GM18870 (cell line): ENCODE results near the gene PEAK1.

ENCODE experiments used
- ATAC-seq: cut with Tn5 transposase; IDR thresholded peaks from one replicate; pipeline ENCODE4 v1.9.1; 2021; ENCODE audit warnings: moderate library complexity; ENCODE audit not compliant: unreplicated experiment

Gene PEAK1

DNA sequence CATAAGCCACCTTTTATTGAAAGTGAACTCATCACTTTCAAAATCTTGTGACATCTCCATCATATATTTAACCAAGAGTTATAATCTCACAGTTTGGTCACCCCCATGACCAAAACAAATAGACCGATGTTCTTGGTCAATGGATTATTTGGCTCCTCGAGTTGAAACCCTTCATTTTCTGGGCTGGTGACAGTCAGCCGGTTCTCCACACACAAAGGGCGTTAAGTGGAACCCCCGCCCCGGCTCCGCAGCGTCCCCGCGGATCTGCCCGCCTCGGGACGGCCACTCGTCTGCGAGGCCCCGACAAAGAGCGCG is 349.8 kb downstream of the PEAK1 start:
- ATAC-seq = no peak

DNA sequence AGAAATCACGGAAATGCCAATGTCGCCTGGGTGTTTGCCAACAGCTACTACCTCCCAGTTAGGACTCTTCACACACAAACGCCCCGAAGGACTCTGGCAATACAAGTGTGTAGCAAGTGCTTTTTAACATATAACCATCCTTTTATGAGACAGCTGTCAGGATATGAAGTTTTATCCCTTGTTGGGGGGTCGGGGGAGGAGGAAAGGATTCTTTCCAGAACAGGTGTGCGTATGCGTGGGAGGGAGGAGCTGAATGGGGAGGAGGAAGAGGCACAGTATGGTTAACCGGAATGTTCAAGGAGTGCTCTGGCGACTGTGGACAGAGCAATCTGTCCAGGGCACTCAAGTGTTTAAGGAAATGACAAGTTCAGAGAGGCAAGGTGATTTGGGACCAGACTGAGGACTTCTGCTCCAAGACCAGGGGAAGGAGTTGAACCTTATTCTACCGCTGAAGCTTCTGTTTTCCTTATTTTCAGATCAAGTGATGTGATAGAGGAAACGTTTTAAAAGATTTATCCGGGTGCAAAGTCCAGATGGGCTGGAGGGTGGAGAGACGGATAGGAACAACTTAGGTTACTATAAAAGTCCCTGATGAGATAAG is 350.3 kb downstream of the PEAK1 start:
- ATAC-seq = no peak

DNA sequence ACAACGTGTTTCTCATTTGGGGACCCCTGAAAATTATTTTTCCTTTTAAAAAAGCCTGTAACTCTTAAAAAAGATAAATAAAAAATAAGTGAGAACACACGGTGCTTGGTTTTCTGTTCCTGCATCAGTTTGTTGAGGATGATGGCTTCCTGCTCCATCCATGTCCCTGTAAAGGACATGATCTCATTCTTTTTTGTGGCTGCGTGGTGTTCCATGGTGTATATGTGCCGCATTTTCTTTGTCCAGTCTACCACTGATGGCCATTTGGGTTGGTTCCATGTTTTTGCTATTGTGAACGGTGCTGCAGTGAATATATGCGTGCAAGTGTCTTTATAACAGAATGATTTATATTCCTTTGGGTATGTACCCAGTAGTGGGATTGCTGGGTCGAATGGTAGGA is 351.3 kb downstream of the PEAK1 start:
- ATAC-seq = no peak

DNA sequence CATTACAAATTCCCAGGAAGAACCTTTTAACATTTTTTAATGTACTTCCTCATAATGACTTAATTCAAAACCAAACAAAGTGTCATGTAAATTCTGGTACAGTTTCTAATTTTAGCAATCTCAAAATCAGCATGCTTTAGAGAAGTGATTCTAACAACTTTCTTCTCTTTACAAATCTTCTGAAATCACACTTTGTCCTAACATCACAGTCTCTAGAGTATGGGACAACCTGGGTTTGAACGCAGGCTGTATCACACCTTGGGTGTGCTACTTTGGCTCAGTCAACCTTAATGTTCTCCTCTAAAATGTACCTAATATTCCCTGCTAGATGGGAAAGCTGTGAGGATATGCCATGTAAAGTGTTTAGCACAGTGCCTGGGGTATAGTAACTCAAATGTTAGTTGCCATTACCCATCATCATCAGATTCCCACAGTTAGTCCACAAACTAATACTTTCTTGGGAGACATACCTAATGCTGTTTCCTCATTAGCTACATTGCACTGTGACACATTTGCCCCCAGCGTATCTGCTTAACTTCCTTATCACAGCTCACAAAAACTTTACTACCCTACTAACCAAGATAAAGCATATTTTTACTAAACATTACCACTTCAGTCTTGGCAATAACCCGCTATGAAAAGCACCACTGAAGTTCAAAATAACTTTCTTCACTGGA is 352.1 kb downstream of the PEAK1 start:
- ATAC-seq = no peak

DNA sequence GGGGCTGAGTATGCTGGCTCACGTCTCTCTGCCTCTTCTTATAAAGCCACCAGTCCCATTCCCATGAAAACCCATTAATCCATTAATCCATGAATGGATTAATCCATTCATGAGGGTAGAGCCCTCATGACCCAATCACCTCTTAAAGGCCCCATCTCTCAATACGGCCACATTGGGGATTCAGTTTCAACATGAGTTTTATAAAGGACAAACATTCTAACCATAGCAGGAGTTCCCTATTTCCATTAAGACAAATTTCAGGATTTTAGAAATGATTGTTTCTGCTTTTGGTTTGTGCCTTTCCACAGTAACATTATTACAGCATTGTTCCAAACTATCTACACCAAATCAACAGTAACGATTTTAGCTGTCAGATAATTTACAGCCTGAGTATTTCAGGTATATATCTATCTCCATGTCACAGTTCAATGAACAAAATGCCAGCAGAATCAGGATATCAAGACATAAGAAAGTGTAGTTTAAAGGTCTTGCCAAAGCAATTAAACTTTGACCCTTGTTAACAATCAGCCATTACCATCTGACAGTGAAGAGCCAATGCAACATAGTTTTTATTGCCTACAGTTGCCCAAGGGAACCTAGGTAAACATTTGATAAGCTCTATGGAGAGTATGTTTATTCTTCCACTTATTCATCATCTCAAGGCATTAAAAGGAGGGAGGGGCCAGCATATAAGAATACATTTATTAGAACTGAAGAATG is 352.8 kb downstream of the PEAK1 start:
- ATAC-seq = no peak

DNA sequence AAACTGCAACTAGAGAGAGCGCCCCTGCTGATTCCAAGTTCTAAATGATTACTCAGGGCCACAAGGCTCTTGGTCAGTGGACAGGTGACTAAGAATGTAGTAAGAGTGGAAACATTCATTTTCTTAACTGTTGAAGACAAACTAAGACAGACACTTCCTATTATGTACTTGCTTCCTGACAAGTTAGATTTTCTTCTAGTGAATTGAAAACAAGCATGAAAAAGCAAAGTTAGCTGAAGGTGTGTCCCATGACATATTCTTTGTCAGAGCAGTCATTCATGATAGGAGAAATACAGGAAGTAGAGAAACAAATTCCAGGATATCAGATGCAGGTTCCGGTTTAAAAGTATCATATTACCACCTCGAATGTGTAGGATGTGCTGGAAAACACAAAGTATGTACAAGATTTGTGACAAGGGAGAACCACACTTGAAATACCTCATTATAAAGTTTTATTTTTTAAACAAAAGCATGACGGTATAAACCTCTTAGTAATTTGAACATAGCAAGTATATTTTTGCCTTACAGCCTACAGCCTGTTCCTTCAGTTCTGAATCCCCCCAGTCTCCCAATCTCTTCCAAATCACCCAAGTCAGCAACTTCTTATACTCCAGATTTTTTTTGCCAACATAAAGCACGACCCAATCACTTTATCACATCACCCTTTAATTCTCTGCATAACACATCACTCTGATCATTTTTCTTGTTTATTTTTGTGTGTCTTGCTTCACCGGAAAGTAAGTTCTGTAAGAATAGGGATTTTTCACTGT is 355.2 kb downstream of the PEAK1 start:
- ATAC-seq = no peak

DNA sequence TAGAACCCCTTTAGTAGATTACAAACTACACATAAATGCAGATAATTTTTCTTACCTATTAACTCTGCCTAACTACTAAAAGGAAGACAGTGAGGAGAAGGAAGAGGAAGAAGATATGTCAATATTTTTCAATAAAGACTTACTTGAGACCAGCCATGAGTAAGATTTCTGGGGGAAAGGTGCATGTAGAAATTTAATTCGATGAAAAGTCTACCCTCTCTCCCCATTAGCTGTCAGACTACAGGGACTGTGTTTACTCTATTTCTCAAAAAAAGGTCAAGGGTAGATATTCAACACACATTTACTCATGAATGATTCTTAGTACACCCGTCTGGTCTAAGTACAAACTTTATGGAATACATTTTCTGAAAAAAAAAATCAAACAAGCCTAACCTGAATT is 355.8 kb downstream of the PEAK1 start:
- no peak for ATAC-seq

DNA sequence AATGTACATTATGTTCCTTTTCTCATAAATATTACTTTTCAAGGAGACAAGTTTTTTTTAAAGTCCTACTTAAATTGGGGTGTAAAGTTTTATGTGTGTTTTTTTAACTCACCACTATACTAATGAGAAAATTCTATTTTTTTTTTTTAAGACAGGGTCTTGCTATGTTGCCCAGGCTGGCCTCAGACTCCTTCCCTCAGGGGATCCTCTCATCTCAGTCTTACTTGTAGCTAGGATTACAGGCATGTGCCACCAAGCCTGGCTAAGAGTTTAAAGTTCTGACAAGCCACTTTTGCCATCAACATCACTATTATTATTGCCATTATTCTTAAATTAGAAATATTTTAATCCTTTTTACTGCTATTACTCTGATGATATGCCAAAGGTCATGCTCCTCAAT is 356.7 kb downstream of the PEAK1 start:
- ATAC-seq = no peak

DNA sequence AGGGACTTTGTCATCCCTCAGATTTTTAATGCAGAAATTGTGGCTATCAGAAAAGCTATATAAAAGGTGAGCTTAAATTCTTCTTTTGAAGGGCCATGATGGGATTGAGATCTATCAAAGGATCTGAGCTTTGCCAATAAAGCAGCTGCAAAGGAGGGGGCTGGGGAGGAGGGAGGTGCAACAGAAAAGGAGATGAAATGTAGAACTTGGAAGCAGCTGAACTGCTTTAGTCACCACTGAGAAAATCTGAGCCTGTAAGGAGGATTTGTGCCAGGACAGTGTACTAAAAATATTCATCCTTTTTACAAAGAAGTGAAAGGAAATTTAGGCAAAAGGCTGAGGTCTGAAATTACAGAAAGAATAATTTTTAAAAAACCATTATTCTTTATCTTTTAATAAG is 359.4 kb downstream of the PEAK1 start:
- ATAC-seq = no peak

DNA sequence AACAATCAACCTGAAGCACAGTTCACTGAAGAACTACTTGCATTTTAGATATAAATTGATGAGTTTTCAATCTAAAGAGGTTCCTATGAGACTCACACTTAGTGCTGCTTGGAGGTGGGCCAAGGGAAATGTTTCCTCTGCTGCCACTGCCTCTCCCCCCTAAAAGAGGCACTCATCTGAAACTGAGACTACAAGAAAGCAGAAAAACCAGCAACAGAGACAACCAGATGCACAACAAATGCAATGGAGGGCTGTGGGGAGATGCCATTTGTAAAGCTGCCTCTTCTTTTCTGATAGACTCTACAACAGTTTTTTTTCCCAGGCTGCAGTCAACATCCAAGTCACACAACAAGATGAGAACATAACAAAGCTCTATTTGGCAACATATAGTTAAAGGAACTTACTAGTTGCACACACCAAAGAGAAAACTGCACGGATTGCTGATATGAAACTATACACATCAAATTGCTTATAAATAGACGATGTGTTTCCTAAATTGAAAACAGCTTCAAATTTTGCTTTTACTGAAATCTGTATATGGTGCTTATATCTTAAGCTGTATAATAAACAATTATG is 360.0 kb downstream of the PEAK1 start:
- no peak for ATAC-seq

DNA sequence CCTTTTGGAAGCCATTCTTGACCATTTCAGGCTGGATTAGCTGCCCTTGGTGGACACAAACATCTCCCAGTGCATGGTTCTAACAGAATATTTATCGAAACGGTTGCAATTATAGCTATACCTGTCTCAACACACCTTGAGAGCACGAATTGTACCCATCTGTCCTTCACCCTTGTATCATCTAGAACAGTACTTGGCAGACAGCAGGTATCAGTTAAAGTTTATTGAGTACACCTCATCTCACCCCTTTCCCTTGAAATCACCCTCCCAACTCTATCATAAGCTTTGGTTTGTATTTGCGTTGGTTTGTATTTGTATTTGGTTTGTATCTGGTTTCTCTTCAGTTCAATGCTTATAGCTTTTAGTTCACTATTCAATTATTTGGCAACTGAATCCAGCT is 361.4 kb downstream of the PEAK1 start:
- ATAC-seq = no peak

DNA sequence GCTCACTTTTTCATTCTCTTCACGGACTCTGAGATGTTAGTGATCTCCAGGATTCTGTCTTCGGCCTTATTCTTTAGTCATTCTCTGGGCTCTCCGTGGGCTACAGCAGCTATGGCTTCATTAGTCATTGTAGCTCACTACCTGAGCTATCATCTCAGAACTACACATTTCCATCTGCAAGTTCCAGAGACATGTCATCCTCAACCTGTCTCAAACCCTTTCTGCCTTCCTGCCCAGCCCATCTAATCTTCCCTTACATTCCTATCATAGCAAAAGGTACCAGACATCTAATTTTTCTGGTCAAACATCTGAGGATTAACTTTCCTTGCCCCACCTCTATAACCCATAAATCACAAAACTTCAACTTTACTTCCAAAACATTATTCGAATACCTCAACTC is 362.2 kb downstream of the PEAK1 start:
- no peak for ATAC-seq

DNA sequence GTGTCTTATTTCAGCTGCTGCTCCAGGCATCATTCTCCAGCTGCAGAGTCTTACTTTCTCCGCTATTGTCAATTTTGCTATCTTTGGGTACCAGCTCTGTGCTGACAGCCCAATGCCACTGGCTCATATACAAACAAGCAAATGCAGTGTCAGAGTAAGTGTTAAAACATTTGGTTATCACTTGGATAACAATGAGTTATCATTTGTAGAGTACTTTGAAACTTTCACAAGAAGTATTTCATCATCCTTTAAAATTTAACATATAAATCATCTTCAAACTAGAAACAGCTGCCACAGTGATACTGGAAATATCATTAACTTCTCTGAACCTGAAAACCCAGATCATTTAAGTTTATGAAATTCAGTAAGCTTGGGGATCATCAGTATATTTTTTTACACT is 362.8 kb downstream of the PEAK1 start:
- no peak for ATAC-seq

DNA sequence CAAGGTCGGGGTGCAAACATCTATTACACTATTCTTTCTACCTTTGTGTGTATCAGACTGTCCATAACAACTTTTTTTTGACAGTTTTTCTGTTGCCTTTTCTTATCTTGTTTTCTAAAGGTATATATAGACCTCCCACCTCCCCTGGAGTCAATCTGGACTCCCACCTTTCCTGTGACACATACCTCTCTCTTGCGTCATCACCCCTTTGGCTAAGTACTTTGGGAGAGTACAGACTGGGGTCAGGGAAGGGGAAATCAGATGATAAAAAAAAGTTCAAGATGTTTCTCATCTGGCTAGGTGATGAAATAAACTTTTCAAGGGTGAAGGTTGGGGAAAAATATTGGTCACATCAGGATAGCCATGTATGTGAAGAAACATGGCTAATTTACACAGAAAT is 366.2 kb downstream of the PEAK1 start:
- no peak for ATAC-seq

DNA sequence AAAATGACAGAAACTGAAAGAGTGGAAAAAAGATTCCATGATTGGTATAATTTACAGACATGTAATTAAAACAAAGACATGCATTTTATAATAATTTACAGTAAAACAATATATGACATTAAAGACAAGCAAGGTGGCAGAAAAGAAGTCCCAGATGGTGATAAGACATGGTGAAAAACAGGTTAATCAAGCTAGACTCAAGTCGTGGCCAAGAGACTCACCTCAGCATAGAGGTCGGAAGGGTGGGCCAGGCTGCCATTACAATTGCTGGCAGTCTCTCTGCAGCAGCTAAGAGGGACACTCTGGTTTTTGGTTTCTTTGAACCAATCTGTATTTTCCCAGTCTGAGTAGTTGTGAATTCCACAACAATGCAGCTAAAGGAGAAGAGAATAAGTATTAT is 367.3 kb downstream of the PEAK1 start:
- ATAC-seq = no peak
